WTC11 (cell line): Measurements from ENCODE around the gene FAM107A. TPM values are rescaled to one million over a fixed set of nuclear protein-coding genes. Genes with fewer than 3 reads are reported as not detected.

Source experiments
- ATAC-seq: fragments of 200-7000 bp; cut with Tn5 transposase; 2 replicates; pipeline ENCODE4 v1.10.0; 2021; ENCODE audit warnings: mild to moderate bottlenecking, moderate library complexity
- CTCF ChIA-PET: fragments of 300-600 bp; sonication (Branson Sonifier 250); formaldehyde crosslinking; loops from one replicate; lab custom pipeline; 2021; ENCODE audit warnings: antibody characterized with exemption; lab: Charles Lee
- POLR2A ChIA-PET: fragments of 350-600 bp; sonication (Branson Sonifier 250); formaldehyde crosslinking; loops from one replicate; lab custom pipeline; 2021; ENCODE audit warnings: antibody characterized with exemption; lab: Charles Lee
- DNase-seq: peaks from one replicate; pipeline ENCODE4 v3.0.0; 2021; ENCODE audit warnings: low spot score
- H3K27ac Mint-ChIP-seq: 2 replicates; pipeline ENCODE4 v1.8.0; 2021; ENCODE audit warnings: mixed read lengths
- H3K27me3 Mint-ChIP-seq: 2 replicates; pipeline ENCODE4 v1.8.0; 2021; ENCODE audit warnings: low read depth, mild to moderate bottlenecking, moderate library complexity, mixed read lengths
- H3K36me3 Mint-ChIP-seq: 2 replicates; pipeline ENCODE4 v1.8.0; 2021; ENCODE audit warnings: mixed read lengths
- H3K4me1 Mint-ChIP-seq: 2 replicates; pipeline ENCODE4 v1.8.0; 2022; ENCODE audit warnings: mixed read lengths
- H3K4me3 Mint-ChIP-seq: 2 replicates; pipeline ENCODE4 v1.8.0; 2021; ENCODE audit warnings: mild to moderate bottlenecking, moderate library complexity, mixed read lengths
- H3K9me3 Mint-ChIP-seq: 2 replicates; pipeline ENCODE4 v1.8.0; 2021; ENCODE audit warnings: mixed read lengths
- CBFB ChIP-seq: sonication (generic); formaldehyde crosslinking; IDR thresholded peaks from 2 replicates; pipeline ENCODE4 v1.8.1; 2022; ENCODE audit warnings: mild to moderate bottlenecking, low read depth, missing genetic modification reagents
- FOXJ3 ChIP-seq: sonication (generic); formaldehyde crosslinking; IDR thresholded peaks from 2 replicates; pipeline ENCODE4 v1.9.0; 2021; ENCODE audit warnings: missing genetic modification reagents, mild to moderate bottlenecking, borderline replicate concordance
- FOXP1 ChIP-seq: sonication (generic); formaldehyde crosslinking; IDR thresholded peaks from 2 replicates; pipeline ENCODE4 v1.8.0; 2022; ENCODE audit warnings: missing genetic modification reagents, mild to moderate bottlenecking, moderate library complexity, borderline replicate concordance
- RORB ChIP-seq: fragments of 250-450 bp; sonication (Bioruptor Pico); IDR thresholded peaks from 2 replicates; pipeline ENCODE4 v1.9.0; 2021; ENCODE audit warnings: mild to moderate bottlenecking
- ZNF138 ChIP-seq: sonication (generic); formaldehyde crosslinking; conservative IDR thresholded peaks from 2 replicates; pipeline ENCODE4 v1.8.1; 2022; ENCODE audit warnings: mild to moderate bottlenecking, moderate library complexity, missing genetic modification reagents
- ZNF423 ChIP-seq: fragments of 250-450 bp; sonication (Bioruptor Pico); IDR thresholded peaks from 2 replicates; pipeline ENCODE4 v2.1.2; 2022; ENCODE audit warnings: mild to moderate bottlenecking, moderate library complexity
- total RNA-seq: library from RNA; stranded (reverse); gene quantifications from 3 replicates; pipeline ENCODE4 v1.2.3, GENCODE V29; 2021
- TF ChIP-seq, protein P1 (sequence below): fragments of 250-450 bp; sonication (Bioruptor Pico); IDR thresholded peaks from 2 replicates; pipeline ENCODE4 v1.9.0; 2021; ENCODE audit warnings: mild to moderate bottlenecking
- TF ChIP-seq, protein P2 (sequence below): sonication (generic); formaldehyde crosslinking; IDR thresholded peaks from 2 replicates; pipeline ENCODE4 v1.8.1; 2022; ENCODE audit warnings: low read depth, mild to moderate bottlenecking, moderate library complexity, missing genetic modification reagents, borderline replicate concordance
- TF ChIP-seq, protein P3 (sequence below): fragments of 250-450 bp; sonication (Bioruptor Pico); IDR thresholded peaks from 2 replicates; pipeline ENCODE4 v1.9.0; 2021; ENCODE audit warnings: moderate library complexity, mild to moderate bottlenecking, inconsistent platforms, borderline replicate concordance
- TF ChIP-seq, protein P4 (sequence below): sonication (generic); formaldehyde crosslinking; IDR thresholded peaks from 2 replicates; pipeline ENCODE4 v1.8.1; 2023; ENCODE audit warnings: mild to moderate bottlenecking, missing genetic modification reagents, moderate library complexity
- TF ChIP-seq, protein P5 (sequence below): sonication (generic); formaldehyde crosslinking; IDR thresholded peaks from 2 replicates; pipeline ENCODE4 v1.8.1; 2022; ENCODE audit warnings: mild to moderate bottlenecking, moderate library complexity, missing genetic modification reagents
- TF ChIP-seq, protein P6 (sequence below): sonication (generic); formaldehyde crosslinking; IDR thresholded peaks from 2 replicates; pipeline ENCODE4 v1.8.1; 2022; ENCODE audit warnings: mild to moderate bottlenecking, missing genetic modification reagents, moderate library complexity, borderline replicate concordance
- TF ChIP-seq, protein P7 (sequence below): sonication (generic); formaldehyde crosslinking; IDR thresholded peaks from 2 replicates; pipeline ENCODE4 v1.8.1; 2022; ENCODE audit warnings: low read depth, missing genetic modification reagents, borderline replicate concordance
- TF ChIP-seq, protein P8 (sequence below): fragments of 250-450 bp; sonication (Bioruptor Pico); IDR thresholded peaks from 2 replicates; pipeline ENCODE4 v1.8.0; 2021; ENCODE audit warnings: mild to moderate bottlenecking
- TF ChIP-seq, protein P9 (sequence below): sonication (generic); formaldehyde crosslinking; conservative IDR thresholded peaks from 2 replicates; pipeline ENCODE4 v1.8.1; 2022; ENCODE audit warnings: mild to moderate bottlenecking, missing genetic modification reagents

FAM107A gene
- total RNA-seq, 1 experiment from 2014 or later = 0.31 TPM

DNA sequence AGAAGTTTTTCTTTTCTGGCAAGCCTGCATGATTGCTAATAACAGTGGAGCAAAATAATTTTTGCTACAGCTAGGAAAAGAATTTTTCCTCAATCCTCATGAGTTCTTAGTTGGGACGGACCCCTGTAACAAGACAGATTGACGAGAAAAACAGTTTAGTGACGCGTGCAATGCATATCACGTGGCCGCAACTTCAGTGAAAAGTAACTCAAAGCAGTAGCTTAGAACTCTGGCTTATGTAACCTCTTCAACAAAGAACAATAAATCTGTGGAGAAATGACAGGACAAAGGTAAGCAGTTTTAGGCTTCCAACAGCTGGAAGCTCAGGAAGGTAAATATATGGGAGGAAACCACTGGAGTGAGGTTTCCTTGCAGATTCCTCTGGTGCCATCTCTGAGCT lies 19.7 kb downstream of the FAM107A start:
- TF ChIP-seq, protein P1, sequence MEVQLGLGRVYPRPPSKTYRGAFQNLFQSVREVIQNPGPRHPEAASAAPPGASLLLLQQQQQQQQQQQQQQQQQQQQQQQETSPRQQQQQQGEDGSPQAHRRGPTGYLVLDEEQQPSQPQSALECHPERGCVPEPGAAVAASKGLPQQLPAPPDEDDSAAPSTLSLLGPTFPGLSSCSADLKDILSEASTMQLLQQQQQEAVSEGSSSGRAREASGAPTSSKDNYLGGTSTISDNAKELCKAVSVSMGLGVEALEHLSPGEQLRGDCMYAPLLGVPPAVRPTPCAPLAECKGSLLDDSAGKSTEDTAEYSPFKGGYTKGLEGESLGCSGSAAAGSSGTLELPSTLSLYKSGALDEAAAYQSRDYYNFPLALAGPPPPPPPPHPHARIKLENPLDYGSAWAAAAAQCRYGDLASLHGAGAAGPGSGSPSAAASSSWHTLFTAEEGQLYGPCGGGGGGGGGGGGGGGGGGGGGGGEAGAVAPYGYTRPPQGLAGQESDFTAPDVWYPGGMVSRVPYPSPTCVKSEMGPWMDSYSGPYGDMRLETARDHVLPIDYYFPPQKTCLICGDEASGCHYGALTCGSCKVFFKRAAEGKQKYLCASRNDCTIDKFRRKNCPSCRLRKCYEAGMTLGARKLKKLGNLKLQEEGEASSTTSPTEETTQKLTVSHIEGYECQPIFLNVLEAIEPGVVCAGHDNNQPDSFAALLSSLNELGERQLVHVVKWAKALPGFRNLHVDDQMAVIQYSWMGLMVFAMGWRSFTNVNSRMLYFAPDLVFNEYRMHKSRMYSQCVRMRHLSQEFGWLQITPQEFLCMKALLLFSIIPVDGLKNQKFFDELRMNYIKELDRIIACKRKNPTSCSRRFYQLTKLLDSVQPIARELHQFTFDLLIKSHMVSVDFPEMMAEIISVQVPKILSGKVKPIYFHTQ (CRISPR knock-in tag) = no peak
- TF ChIP-seq, protein P2, sequence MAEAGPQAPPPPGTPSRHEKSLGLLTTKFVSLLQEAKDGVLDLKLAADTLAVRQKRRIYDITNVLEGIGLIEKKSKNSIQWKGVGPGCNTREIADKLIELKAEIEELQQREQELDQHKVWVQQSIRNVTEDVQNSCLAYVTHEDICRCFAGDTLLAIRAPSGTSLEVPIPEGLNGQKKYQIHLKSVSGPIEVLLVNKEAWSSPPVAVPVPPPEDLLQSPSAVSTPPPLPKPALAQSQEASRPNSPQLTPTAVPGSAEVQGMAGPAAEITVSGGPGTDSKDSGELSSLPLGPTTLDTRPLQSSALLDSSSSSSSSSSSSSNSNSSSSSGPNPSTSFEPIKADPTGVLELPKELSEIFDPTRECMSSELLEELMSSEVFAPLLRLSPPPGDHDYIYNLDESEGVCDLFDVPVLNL (CRISPR knock-in tag) = no peak
- TF ChIP-seq, protein P3, sequence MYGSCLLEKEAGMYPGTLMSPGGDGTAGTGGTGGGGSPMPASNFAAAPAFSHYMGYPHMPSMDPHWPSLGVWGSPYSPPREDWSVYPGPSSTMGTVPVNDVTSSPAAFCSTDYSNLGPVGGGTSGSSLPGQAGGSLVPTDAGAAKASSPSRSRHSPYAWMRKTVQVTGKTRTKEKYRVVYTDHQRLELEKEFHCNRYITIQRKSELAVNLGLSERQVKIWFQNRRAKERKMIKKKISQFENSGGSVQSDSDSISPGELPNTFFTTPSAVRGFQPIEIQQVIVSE (CRISPR knock-in tag) = no peak
- TF ChIP-seq, protein P4, sequence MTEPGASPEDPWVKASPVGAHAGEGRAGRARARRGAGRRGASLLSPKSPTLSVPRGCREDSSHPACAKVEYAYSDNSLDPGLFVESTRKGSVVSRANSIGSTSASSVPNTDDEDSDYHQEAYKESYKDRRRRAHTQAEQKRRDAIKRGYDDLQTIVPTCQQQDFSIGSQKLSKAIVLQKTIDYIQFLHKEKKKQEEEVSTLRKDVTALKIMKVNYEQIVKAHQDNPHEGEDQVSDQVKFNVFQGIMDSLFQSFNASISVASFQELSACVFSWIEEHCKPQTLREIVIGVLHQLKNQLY (CRISPR knock-in tag) = no peak
- TF ChIP-seq FOXP1 (CRISPR knock-in tag) (no peak), FOXJ3 (CRISPR knock-in tag) (no peak), RORB (no peak), CBFB (CRISPR knock-in tag) (no peak), ZNF138 (CRISPR knock-in tag) (no peak), ZNF423 (CRISPR knock-in tag) (no peak)
- TF ChIP-seq, protein P5, sequence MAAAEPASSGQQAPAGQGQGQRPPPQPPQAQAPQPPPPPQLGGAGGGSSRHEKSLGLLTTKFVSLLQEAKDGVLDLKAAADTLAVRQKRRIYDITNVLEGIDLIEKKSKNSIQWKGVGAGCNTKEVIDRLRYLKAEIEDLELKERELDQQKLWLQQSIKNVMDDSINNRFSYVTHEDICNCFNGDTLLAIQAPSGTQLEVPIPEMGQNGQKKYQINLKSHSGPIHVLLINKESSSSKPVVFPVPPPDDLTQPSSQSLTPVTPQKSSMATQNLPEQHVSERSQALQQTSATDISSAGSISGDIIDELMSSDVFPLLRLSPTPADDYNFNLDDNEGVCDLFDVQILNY (CRISPR knock-in tag) = no peak
- TF ChIP-seq, protein P6, sequence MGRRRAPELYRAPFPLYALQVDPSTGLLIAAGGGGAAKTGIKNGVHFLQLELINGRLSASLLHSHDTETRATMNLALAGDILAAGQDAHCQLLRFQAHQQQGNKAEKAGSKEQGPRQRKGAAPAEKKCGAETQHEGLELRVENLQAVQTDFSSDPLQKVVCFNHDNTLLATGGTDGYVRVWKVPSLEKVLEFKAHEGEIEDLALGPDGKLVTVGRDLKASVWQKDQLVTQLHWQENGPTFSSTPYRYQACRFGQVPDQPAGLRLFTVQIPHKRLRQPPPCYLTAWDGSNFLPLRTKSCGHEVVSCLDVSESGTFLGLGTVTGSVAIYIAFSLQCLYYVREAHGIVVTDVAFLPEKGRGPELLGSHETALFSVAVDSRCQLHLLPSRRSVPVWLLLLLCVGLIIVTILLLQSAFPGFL (CRISPR knock-in tag) = no peak
- TF ChIP-seq, protein P7, sequence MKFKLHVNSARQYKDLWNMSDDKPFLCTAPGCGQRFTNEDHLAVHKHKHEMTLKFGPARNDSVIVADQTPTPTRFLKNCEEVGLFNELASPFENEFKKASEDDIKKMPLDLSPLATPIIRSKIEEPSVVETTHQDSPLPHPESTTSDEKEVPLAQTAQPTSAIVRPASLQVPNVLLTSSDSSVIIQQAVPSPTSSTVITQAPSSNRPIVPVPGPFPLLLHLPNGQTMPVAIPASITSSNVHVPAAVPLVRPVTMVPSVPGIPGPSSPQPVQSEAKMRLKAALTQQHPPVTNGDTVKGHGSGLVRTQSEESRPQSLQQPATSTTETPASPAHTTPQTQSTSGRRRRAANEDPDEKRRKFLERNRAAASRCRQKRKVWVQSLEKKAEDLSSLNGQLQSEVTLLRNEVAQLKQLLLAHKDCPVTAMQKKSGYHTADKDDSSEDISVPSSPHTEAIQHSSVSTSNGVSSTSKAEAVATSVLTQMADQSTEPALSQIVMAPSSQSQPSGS = no peak
- TF ChIP-seq, protein P8, sequence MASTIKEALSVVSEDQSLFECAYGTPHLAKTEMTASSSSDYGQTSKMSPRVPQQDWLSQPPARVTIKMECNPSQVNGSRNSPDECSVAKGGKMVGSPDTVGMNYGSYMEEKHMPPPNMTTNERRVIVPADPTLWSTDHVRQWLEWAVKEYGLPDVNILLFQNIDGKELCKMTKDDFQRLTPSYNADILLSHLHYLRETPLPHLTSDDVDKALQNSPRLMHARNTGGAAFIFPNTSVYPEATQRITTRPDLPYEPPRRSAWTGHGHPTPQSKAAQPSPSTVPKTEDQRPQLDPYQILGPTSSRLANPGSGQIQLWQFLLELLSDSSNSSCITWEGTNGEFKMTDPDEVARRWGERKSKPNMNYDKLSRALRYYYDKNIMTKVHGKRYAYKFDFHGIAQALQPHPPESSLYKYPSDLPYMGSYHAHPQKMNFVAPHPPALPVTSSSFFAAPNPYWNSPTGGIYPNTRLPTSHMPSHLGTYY (CRISPR knock-in tag) = no peak
- TF ChIP-seq, protein P9, sequence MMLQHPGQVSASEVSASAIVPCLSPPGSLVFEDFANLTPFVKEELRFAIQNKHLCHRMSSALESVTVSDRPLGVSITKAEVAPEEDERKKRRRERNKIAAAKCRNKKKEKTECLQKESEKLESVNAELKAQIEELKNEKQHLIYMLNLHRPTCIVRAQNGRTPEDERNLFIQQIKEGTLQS (CRISPR knock-in tag) = no peak
- H3K9me3 Mint-ChIP-seq = peaks cover 22% of the 10 kb centered on the region
- no peak for ATAC-seq
- peaks cover 35% of the 10 kb centered on the region for H3K4me1 Mint-ChIP-seq
- no peak overlapping the region for H3K4me3 Mint-ChIP-seq
- ChIA-PET CTCF (interaction anchor here (0.9 to 2.5 kb wide), 7 partner anchors 9 to 251 kb away, joined by 3 to 13 read pairs (median 6); partner anchors contain the start of genes HTD2 and RPP14), POLR2A (interaction anchor here (0.6 kb wide), 1 partner anchor 93 kb away, joined by 4 read pairs; no protein-coding TSS in a partner anchor)
- no peak for DNase-seq
- H3K27ac Mint-ChIP-seq = no peak overlapping the region; the same call in 1 of the 2 replicates
- H3K36me3 Mint-ChIP-seq = no peaks in the 10 kb centered on the region; the same call in 1 of the 2 replicates
- no peaks in the 10 kb centered on the region; the same call in 1 of the 2 replicates for H3K27me3 Mint-ChIP-seq
